ENCODE data around the gene RIN3.

The RIN3 gene

DNA sequence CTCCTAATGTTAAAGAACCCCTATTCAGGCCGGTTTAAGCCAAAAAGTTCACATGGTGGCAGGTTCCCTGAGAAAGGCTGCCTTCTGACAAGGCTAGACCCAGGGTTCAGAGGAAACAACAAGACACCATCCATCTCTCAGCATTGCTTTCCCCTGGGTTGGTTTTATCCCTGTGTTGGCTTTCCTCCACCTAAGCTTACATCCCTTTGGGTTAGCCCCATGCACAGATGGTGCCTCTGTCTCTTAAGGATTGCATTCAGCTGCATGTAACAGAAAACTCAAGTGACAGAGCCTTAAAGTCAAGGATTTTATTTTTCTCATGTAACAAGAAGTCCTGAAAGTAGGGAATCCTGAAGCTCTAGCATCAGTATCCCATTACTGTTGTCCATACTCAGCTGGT lies 42.8 kb upstream of the RIN3 start:
- CTCF ChIA-PET, result no interaction called here
- no peak for DNase-seq (ENCODE audit: extremely low spot score)
- POLR2A ChIA-PET, result no interaction called here
- TF ChIP-seq BHLHE40 (IDR thresholded peaks at IDR 0.05; ENCODE audit: borderline replicate concordance) (no peak), ZNF384 (IDR thresholded peaks at IDR 0.05) (no peak), FOXK2 (IDR thresholded peaks at IDR 0.05) (no peak), HDGF (IDR thresholded peaks at IDR 0.05; ENCODE audit: borderline replicate concordance) (no peak), ELF4 (IDR thresholded peaks at IDR 0.05) (no peak), TARDBP (IDR thresholded peaks at IDR 0.05) (no peak), FOXA1 (IDR thresholded peaks at IDR 0.05) (no peak), L3MBTL2 (conservative IDR thresholded peaks at IDR 0.05) (no peak), SUZ12 (IDR thresholded peaks at IDR 0.05) (no peak)

DNA sequence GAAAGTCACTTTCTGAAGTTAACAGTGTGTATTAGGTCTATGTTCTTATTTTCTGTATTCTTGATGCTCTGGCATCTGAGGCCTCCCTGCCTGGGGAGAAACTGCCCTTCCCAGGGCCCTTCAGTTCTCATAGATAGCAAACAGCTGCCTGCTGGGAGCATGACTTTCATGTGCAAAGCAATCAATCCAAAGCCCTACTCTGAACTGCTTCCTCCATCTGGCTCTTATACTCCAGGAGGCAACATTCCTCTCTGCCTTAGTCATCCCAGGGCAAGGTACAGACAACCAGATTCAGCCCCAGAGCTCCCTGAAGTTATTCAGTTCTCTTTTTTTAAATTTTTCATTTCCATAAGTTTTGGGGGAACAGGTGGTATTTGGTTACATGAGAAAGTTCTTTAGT lies 41.7 kb upstream of the RIN3 start:
- DNase-seq (ENCODE audit: extremely low spot score), result no peak
- POLR2A ChIA-PET, result no interaction called here
- TF ChIP-seq ARNT (IDR thresholded peaks at IDR 0.05), result no peak
- no peak for TF ChIP-seq FOXK2 (IDR thresholded peaks at IDR 0.05)
- TF ChIP-seq SUZ12 (IDR thresholded peaks at IDR 0.05), result no peak
- TF ChIP-seq LEF1 (IDR thresholded peaks at IDR 0.05; ENCODE audit: borderline replicate concordance), result no peak
- TF ChIP-seq BHLHE40 (IDR thresholded peaks at IDR 0.05; ENCODE audit: borderline replicate concordance), result no peak
- no peak for TF ChIP-seq NFRKB (IDR thresholded peaks at IDR 0.05)
- TF ChIP-seq FOXM1 (IDR thresholded peaks at IDR 0.05; ENCODE audit: borderline replicate concordance), result no peak
- no peak for TF ChIP-seq FOXA1 (IDR thresholded peaks at IDR 0.05)
- TF ChIP-seq SP1 (IDR thresholded peaks at IDR 0.05), result no peak
- TF ChIP-seq CTBP1 (IDR thresholded peaks at IDR 0.05; ENCODE audit: borderline replicate concordance), result no peak
- no peak for TF ChIP-seq ZNF384 (IDR thresholded peaks at IDR 0.05)
- TF ChIP-seq, protein P1, sequence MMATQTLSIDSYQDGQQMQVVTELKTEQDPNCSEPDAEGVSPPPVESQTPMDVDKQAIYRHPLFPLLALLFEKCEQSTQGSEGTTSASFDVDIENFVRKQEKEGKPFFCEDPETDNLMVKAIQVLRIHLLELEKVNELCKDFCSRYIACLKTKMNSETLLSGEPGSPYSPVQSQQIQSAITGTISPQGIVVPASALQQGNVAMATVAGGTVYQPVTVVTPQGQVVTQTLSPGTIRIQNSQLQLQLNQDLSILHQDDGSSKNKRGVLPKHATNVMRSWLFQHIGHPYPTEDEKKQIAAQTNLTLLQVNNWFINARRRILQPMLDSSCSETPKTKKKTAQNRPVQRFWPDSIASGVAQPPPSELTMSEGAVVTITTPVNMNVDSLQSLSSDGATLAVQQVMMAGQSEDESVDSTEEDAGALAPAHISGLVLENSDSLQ (IDR thresholded peaks at IDR 0.05), result no peak
- TF ChIP-seq L3MBTL2 (conservative IDR thresholded peaks at IDR 0.05), result no peak
- TF ChIP-seq TARDBP (IDR thresholded peaks at IDR 0.05), result no peak
- no peak for TF ChIP-seq HDGF (IDR thresholded peaks at IDR 0.05; ENCODE audit: borderline replicate concordance)
- TF ChIP-seq ELF4 (IDR thresholded peaks at IDR 0.05), result no peak
- CTCF ChIA-PET, result interaction anchor here (0.6 kb wide), 1 partner anchor 73 kb away, joined by 3 read pairs; no protein-coding TSS in a partner anchor

DNA sequence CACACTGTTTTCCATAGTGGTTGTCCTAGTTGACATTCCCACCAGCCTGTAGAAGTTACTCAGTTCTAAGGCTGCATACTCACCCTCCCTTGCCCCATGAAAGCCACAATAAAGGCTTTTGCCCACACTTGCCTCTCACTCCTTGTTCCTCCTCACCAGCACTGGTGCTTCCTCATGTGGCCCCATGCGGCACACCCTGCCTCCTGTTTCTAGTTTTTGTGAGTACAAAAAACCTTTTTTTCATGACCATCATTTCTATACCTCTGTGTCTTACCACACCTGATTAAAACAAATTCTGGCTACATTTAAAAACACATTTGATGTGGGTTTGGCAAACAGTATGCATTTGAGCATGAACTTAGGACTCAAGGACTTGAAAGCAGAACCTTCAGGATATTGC lies 40.7 kb upstream of the RIN3 start:
- ChIA-PET CTCF (no interaction called here), POLR2A (no interaction called here)
- TF ChIP-seq FOXA1 (IDR thresholded peaks at IDR 0.05) (no peak), SUZ12 (IDR thresholded peaks at IDR 0.05) (no peak), TARDBP (IDR thresholded peaks at IDR 0.05) (no peak), BHLHE40 (IDR thresholded peaks at IDR 0.05; ENCODE audit: borderline replicate concordance) (no peak), L3MBTL2 (conservative IDR thresholded peaks at IDR 0.05) (no peak), FOXM1 (IDR thresholded peaks at IDR 0.05; ENCODE audit: borderline replicate concordance) (no peak), ELF4 (IDR thresholded peaks at IDR 0.05) (no peak), CTBP1 (IDR thresholded peaks at IDR 0.05; ENCODE audit: borderline replicate concordance) (no peak), HDGF (IDR thresholded peaks at IDR 0.05; ENCODE audit: borderline replicate concordance) (no peak), ARNT (IDR thresholded peaks at IDR 0.05) (no peak), FOXK2 (IDR thresholded peaks at IDR 0.05) (no peak), SP1 (IDR thresholded peaks at IDR 0.05) (no peak), ZNF384 (IDR thresholded peaks at IDR 0.05) (no peak), NFRKB (IDR thresholded peaks at IDR 0.05) (no peak), LEF1 (IDR thresholded peaks at IDR 0.05; ENCODE audit: borderline replicate concordance) (no peak)
- TF ChIP-seq, protein P1 (IDR thresholded peaks at IDR 0.05), result no peak
- DNase-seq (ENCODE audit: extremely low spot score), result no peak

DNA sequence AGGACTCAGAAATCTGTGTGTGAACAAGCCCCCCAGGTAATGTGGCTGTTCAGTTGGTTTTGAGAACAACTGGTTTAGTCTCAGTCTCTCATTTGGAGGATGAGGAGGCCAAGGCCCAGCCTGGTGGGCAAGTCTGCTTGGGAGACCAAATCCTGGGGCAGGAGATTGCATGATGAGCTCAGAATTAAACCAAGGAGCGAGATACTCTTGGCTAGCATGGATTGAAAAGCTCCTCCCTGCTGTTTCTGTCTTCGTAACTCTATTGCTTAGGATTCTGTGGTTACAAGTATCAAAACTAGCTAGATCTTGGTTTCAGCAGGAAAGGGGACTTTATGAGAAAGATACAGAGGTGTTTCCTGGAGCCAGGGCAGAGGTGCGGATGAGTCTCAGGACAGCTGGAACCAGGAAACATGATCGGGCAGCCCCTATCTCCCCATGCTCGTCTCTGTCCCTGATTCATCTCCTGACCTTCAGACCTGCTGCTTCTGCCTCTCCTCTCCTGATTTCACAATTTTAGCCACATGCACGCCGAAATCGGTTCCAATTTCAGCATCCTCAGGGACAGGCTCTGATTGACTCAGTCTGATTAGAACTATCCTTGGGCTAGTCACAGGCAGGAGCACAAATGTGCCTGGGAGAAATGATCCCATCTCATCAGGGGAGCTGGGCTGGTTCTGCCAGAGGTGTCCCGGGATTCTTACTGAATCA lies 40.2 kb upstream of the RIN3 start:
- ChIA-PET POLR2A (no interaction called here), CTCF (interaction anchor here (0.8 kb wide), 1 partner anchor 140 kb away, joined by 3 read pairs; no protein-coding TSS in a partner anchor)
- TF ChIP-seq HDGF (IDR thresholded peaks at IDR 0.05; ENCODE audit: borderline replicate concordance) (no peak), FOXA1 (IDR thresholded peaks at IDR 0.05) (no peak), NFRKB (IDR thresholded peaks at IDR 0.05) (no peak), LEF1 (IDR thresholded peaks at IDR 0.05; ENCODE audit: borderline replicate concordance) (no peak)
- no peak for DNase-seq (ENCODE audit: extremely low spot score)

DNA sequence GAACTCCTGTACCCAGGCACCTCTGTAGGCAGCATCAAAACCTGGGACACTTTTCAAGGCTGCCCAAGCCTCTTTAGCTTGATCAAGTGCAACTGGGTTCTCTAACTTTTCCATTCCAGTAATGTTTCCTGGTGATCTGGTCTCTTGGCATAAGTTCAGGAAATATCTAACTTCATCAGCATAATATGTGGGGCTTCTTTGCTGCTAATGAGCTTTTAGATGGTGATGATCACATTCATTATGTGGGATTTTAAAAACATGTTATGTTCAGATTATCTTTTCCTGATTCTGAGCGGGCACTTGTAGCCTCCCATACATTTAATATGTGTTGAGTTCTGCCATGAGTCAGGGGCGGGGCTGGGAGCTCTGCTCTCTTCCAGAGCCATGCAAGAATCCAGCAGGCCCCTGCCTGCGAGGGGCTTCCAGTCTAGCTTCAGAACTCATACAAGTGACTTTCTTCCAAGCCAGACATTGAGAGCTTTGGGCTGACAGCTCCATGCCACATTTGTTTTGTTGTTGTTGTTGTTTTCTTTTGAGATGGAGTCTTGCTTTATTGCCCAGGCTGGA lies 39.5 kb upstream of the RIN3 start:
- ChIA-PET POLR2A (no interaction called here), CTCF (interaction anchor here (0.8 kb wide), 1 partner anchor 139 kb away, joined by 3 read pairs; no protein-coding TSS in a partner anchor)
- no peak for TF ChIP-seq NFRKB (IDR thresholded peaks at IDR 0.05)
- TF ChIP-seq FOXK2 (IDR thresholded peaks at IDR 0.05), result no peak
- TF ChIP-seq, protein P1 (IDR thresholded peaks at IDR 0.05), result no peak
- TF ChIP-seq CTBP1 (IDR thresholded peaks at IDR 0.05; ENCODE audit: borderline replicate concordance), result no peak
- TF ChIP-seq L3MBTL2 (conservative IDR thresholded peaks at IDR 0.05), result no peak
- no peak for TF ChIP-seq FOXA1 (IDR thresholded peaks at IDR 0.05)
- TF ChIP-seq BHLHE40 (IDR thresholded peaks at IDR 0.05; ENCODE audit: borderline replicate concordance), result no peak
- TF ChIP-seq SP1 (IDR thresholded peaks at IDR 0.05), result no peak
- TF ChIP-seq LEF1 (IDR thresholded peaks at IDR 0.05; ENCODE audit: borderline replicate concordance), result no peak
- no peak for TF ChIP-seq ELF4 (IDR thresholded peaks at IDR 0.05)
- no peak for TF ChIP-seq SUZ12 (IDR thresholded peaks at IDR 0.05)
- no peak for TF ChIP-seq HDGF (IDR thresholded peaks at IDR 0.05; ENCODE audit: borderline replicate concordance)
- no peak for DNase-seq (ENCODE audit: extremely low spot score)

DNA sequence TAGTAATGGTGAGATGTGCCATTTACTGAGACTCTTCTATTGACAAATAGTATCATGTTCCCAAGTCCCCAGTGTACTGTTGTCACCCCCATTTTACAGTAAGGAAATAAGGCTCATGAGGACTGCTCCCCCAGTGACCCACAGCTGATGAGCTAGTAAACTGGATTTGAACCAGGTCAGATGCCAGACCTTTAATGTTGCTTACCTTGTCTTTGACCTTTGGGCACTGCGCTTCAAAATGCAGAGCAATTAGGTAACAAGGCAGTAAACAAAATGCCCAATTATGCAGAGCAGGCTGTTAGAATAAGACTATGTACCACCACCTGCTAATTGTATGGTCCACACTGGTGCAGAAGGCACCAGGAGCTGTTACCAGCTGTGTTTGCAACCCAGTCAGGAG lies 38.5 kb upstream of the RIN3 start:
- CTCF ChIA-PET, result no interaction called here
- POLR2A ChIA-PET, result no interaction called here
- no peak for TF ChIP-seq TARDBP (IDR thresholded peaks at IDR 0.05)
- TF ChIP-seq BHLHE40 (IDR thresholded peaks at IDR 0.05; ENCODE audit: borderline replicate concordance), result no peak
- no peak for DNase-seq (ENCODE audit: extremely low spot score)
